Measurements from ENCODE around the gene PIN4. TPM values are rescaled to one million over a fixed set of nuclear protein-coding genes. Genes with fewer than 3 reads are reported as not detected.

PIN4 gene
- polyA plus RNA-seq, 1 donor from 2014 or later = 49.3 TPM

- Histone ChIP-seq H2AFZ (ENCODE audit: low read depth, low read length) (no peak overlapping the region), H4K20me1 (ENCODE audit: insufficient read depth) (no peaks in the 10 kb centered on the region), H3K9me2 (ENCODE audit: insufficient read depth, low read length) (no peaks in the 10 kb centered on the region), H3K79me2 (replicated peaks; ENCODE audit: insufficient read depth, low read length) (no peaks in the 10 kb centered on the region), H3K4me3 (ENCODE audit: low read length) (no peak overlapping the region), H3K9me3 (ENCODE audit: low read length) (no peaks in the 10 kb centered on the region), H3K27me3 (ENCODE audit: insufficient read depth, low read depth, low read length) (no peaks in the 10 kb centered on the region), H3K9ac (ENCODE audit: low read length) (no peak overlapping the region), H3F3A (ENCODE audit: insufficient read depth, low read length, poor library complexity, severe bottlenecking) (no peaks in the 10 kb centered on the region), H3K4me2 (ENCODE audit: low read length) (no peak overlapping the region), H3K36me3 (ENCODE audit: insufficient read depth, low read length) (no peaks in the 10 kb centered on the region), H3K27ac (ENCODE audit: low read length) (no peak overlapping the region)
- no peak for TF ChIP-seq REST (IDR thresholded peaks at IDR 0.05; ENCODE audit: borderline replicate concordance)
- no peak for TF ChIP-seq EP300 (conservative IDR thresholded peaks at IDR 0.05; ENCODE audit: poor library complexity, severe bottlenecking)
- TF ChIP-seq CTCF (IDR thresholded peaks at IDR 0.05; ENCODE audit: poor library complexity, severe bottlenecking) = peak; percentile 42
Measured at GRCh38 chrX:72245461-72246089, 64.0 kb downstream of the PIN4 start.

DNA sequence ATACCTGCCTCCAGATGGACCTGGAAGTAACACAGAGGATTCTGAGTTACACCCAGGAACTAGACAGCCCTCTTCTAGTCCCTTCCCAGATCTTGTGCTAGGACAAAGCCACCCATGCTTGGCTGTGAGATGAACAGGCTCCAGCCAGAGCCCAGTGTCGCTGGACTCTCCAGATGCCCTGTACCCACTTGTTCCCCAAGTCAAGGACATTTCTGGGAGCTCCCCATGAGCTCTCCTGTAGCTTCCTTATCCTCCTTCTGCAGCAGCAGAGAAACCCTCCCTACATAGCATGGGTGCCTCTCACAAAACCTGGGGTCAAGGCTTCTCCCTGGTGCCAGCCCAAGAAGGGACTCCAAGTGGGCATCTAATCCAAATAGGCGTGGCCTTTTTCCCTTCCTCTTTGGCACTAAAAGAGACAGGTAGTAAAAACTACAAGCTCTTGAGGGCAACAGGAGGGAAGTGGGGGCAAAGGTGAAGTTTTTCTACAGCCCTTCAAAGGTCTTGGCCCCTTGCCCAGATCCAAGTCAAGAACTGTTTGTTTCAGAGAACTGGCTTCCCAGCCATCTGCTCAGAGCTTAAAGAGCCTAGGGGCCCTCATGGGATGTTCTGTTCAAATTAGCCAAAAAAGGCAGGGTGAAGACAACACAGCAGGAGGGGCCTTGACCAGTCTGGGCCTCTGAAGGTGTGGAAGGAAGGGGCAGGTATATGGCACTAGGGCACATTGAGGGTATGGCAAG, 65.8 kb downstream of the PIN4 start:
- no peak for TF ChIP-seq RAD21 (conservative IDR thresholded peaks at IDR 0.05)
- no peak for TF ChIP-seq TAF1 (IDR thresholded peaks at IDR 0.05; ENCODE audit: low read depth)
- no peak for TF ChIP-seq MXI1 (conservative IDR thresholded peaks at IDR 0.05; ENCODE audit: poor library complexity, severe bottlenecking)
- TF ChIP-seq REST (IDR thresholded peaks at IDR 0.05; ENCODE audit: borderline replicate concordance) = no peak
- no peak for TF ChIP-seq POLR2AphosphoS5 (IDR thresholded peaks at IDR 0.05)
- no peak for TF ChIP-seq SMC3 (conservative IDR thresholded peaks at IDR 0.05; ENCODE audit: poor library complexity)
- no peak for TF ChIP-seq EZH2 (IDR thresholded peaks at IDR 0.05; ENCODE audit: borderline replicate concordance, insufficient read depth, low read length, poor library complexity, severe bottlenecking)
- TF ChIP-seq EP300 (conservative IDR thresholded peaks at IDR 0.05; ENCODE audit: poor library complexity, severe bottlenecking) = no peak
- TF ChIP-seq CTCF (IDR thresholded peaks at IDR 0.05; ENCODE audit: poor library complexity, severe bottlenecking) = no peak
- Histone ChIP-seq H3K27ac (ENCODE audit: low read length) (no peak overlapping the region), H3K4me2 (ENCODE audit: low read length) (no peak overlapping the region), H3K79me2 (replicated peaks; ENCODE audit: insufficient read depth, low read length) (no peaks in the 10 kb centered on the region), H3K4me3 (ENCODE audit: low read length) (no peak overlapping the region), H3K9me3 (ENCODE audit: low read length) (no peaks in the 10 kb centered on the region), H2AFZ (ENCODE audit: low read depth, low read length) (no peak overlapping the region), H4K20me1 (ENCODE audit: insufficient read depth) (no peaks in the 10 kb centered on the region), H3K9ac (ENCODE audit: low read length) (no peak overlapping the region), H3K9me2 (ENCODE audit: insufficient read depth, low read length) (no peaks in the 10 kb centered on the region), H3K36me3 (ENCODE audit: insufficient read depth, low read length) (no peaks in the 10 kb centered on the region), H3K27me3 (ENCODE audit: insufficient read depth, low read depth, low read length) (no peaks in the 10 kb centered on the region), H3F3A (ENCODE audit: insufficient read depth, low read length, poor library complexity, severe bottlenecking) (no peaks in the 10 kb centered on the region)
